Inflammatory macrophage treated with lipopolysaccharide for 4 hours (primary cell): ENCODE measurements around the gene LDOC1.
A peak's percentile ranks its signal among the peaks of the same experiment; 100 is the strongest.
"Not testable (repeated sequence)": the region's sequence is repeated elsewhere in the genome, so short reads cannot be mapped to it uniquely, and the experiment has no call there.

ENCODE experiments used
- DNase-seq: peaks from one replicate; pipeline ENCODE4 v3.0.0-alpha.2; 2020

The LDOC1 gene

DNA sequence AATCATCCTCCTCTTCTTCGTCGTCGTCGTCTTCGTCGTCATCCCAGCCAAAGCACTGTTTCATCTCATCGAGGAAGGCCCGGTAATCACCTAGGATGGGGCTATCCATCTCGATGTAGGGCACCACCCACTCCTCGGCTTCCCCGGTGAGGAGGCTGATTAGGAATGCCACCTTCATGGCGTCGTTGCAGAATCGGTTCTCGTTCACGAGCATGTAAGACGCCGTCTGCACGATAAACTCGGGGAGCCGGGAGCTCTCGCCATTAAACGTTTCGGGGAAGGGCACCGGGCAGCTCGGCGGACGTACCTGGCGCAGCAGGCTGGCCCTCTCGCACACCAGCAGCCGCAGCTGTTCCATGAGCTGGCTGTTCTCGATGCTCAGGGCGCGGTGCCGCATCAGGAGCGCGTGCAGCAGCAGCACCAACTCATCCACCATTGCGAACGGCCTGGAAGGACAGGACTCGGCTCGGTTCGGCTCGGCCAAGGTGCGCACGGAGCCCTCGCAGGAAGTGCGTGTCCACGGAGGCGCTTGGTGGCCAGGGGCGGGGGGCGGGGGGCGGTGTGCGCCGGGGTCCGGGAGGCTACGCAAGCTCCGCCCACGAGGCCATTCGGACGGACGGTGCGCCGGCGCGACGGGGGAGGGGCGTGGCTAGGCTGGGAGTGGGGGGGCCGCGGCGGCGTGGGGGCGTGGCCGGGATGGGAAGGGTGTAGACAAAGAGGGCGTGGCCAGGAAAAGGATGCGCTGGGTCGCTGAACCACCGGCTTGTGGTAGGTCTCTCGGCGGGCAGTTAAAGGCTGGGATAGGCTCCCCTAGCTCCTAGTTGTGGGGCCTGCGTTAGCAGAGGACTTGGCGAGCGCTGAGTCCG is at the start of gene LDOC1:
Gene LDOC1 (minus strand): TSS at position 544 of the 866 bp plus-strand sequence. CDS start 108 bp downstream, at position 436.
- DNase-seq, result peak; percentile 4

DNA sequence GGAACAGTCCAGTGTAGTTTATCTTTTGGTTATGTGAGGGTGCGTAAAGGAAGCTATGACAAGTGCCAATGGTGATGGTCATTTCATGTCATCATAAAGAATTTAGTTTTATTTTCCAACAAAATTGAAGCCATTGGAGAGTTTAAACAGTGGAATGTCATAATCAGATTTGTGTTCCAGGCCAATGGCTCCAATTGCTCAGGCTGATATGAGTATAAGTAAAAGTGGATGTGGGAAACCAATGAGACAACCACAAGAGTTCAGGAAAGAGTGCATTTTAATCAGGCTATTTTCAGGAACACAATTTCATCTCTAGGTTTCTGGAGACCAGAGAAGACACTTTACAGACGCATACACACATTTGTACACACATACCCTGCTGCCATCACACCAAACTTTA is 44.7 kb upstream of the LDOC1 start:
- no peak for DNase-seq

DNA sequence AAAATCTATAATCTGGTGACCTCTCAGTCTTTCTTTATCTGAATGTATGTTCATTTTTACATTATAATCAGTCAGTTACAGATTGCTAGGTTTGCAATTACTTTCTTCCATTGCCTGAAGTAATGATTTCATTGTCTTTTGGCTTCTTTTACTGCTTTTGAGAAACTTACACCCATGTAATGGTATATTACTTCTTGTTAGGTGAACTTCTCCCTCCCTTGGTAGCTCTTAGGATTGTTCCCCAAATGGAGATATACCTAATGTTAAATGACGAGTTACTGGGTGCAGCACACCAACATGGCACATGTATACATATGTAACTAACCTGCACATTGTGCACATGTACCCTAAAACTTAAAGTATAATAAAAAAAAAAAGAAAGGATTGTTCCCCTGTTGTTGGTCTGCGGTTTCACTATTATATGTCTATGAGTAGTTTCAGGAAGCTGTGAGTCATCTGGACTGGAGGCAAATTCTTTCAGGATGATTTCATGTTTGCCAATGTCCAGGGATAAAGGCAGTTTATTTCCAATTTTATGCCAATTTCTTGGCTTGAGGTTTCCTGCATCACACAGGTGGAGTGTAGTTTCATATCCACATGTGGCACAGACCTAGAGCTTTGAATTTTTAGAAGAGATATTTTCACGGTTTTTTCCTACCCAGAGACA is 43.5 kb upstream of the LDOC1 start:
- no peak for DNase-seq

- DNase-seq, result no peak
Observed at GRCh38 chrX:141214196-141214595, 37.3 kb upstream of the LDOC1 start.

DNA sequence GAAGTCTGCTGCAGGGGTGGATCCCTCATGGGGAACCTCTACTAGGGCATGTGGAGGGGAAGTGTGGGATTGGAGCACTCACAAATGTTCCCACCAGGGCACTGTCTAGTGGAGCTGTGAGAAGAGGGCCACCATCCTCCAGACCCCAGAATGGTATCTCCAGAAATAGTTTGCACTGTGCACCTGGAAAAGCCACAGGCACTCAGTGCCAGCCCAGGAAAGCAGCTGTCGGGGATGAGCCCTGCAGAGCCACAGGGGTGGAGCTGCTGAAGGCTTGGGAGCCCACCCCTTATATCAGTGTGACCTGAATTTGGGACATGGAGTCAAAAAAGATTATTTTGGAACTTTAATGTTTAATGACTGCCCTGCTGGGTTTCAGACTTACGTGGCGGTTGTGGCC is 25.0 kb upstream of the LDOC1 start:
- DNase-seq, result no peak

- not testable (repeated sequence) for DNase-seq
Observed at GRCh38 chrX:141188573-141188972, 11.6 kb upstream of the LDOC1 start.

DNA sequence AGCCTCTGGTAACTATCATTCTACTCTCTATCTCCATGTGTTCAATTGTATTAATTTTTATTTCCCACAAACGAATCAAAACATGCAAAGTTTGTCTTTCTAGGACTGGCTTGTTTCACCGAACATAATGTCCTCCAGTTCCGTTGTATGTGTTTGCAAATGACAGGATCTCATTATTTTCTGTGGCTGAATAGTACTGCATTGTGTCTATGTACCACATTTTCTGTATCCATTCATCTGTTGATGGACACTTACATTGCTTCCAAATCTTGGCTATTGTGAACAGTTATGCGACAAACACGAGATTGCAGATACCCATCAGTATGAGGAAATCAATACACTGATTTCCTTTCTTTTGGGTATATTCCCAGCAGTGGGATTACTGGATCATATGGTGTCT is 8.4 kb upstream of the LDOC1 start:
- no peak for DNase-seq

GRCh38 chrX:141183000-141183399 is 6.1 kb upstream of the LDOC1 start:
- no peak for DNase-seq

- no peak for DNase-seq
Observed at GRCh38 chrX:141180851-141181250, 3.9 kb upstream of the LDOC1 start.

GRCh38 chrX:141175786-141176185 is 1.1 kb downstream of the LDOC1 start:
- DNase-seq, result no peak

- no peak for DNase-seq
Observed at GRCh38 chrX:141164406-141164805, 12.5 kb downstream of the LDOC1 start.

- no peak for DNase-seq
Observed at GRCh38 chrX:141158084-141158483, 18.8 kb downstream of the LDOC1 start.

DNA sequence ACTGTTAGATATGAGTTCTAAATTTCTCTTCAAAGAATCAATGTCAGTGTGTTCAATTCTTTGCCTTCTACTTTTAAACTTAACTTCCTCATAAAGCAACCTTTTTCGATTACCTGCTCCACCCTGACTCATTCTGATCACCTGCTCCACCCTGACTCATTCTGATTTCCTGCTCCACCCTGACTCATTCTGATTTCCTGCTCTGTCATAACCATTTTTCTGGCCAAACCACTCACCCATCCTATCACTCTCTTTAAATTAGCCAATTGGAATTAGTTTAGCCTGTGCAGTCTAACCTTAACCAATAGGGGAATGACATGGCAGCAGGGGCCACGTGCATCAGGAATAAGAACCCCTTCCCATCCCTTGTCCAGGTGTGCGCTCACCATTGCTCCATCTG is 21.7 kb downstream of the LDOC1 start:
- not testable (repeated sequence) for DNase-seq

GRCh38 chrX:141142946-141143345 is 34.0 kb downstream of the LDOC1 start:
- no peak for DNase-seq

- no peak for DNase-seq
Observed at GRCh38 chrX:141133272-141133671, 43.7 kb downstream of the LDOC1 start.

- no peak for DNase-seq
Observed at GRCh38 chrX:141127146-141127545, 49.8 kb downstream of the LDOC1 start.
